Kidney (tissue), 14 donors: ENCODE measurements around the gene KDM3A. TPM values are rescaled to one million over a fixed set of nuclear protein-coding genes. Genes with fewer than 3 reads are reported as not detected.

Source experiments
- DNase-seq, 5 donors: peaks; one replicate each; pipeline ENCODE4 v3.0.0-alpha.2; 2013 to 2020
- FAIRE-seq: peaks from 2 replicates; lab custom pipeline; 2012; peaks lifted over from hg19 to GRCh38; lab: Jason Lieb, UNC
- H3K27ac ChIP-seq, 2 donors: one replicate each; pipeline ENCODE4 v1.7.0; 2013; ENCODE audit warnings: low read depth in 2 of 2, low read length in 2 of 2, inconsistent platforms in 1 of 2
- H3K27me3 ChIP-seq: one replicate; pipeline ENCODE4 v1.7.1; 2013; ENCODE audit warnings: low read length, inconsistent platforms; ENCODE audit not compliant: control insufficient read depth, insufficient read depth
- H3K36me3 ChIP-seq, 3 donors: one replicate each; pipeline versions ENCODE4 v1.7.0 to v1.7.1; 2013; ENCODE audit warnings: low read length in 3 of 3, control low read depth in 1 of 3, inconsistent platforms in 1 of 3; ENCODE audit not compliant: insufficient read depth in 3 of 3, control insufficient read depth in 2 of 3
- H3K4me1 ChIP-seq, 3 donors: one replicate each; pipeline versions ENCODE4 v1.7.0 to v1.7.1; 2013; ENCODE audit warnings: low read length in 3 of 3, inconsistent platforms in 1 of 3, low read depth in 1 of 3; ENCODE audit not compliant: control insufficient read depth in 2 of 3, insufficient read depth in 2 of 3
- H3K4me3 ChIP-seq, 3 donors: one replicate each; pipeline versions ENCODE4 v1.7.0 to v1.8.1; 2013; ENCODE audit warnings: low read length in 3 of 3, control low read depth in 1 of 3, inconsistent platforms in 1 of 3
- H3K9ac ChIP-seq, 3 donors: one replicate each; pipeline versions ENCODE4 v1.7.0 to v1.7.1; 2013; ENCODE audit warnings: low read length in 3 of 3, control low read depth in 1 of 3, inconsistent platforms in 1 of 3
- H3K9me3 ChIP-seq, 3 donors: one replicate each; pipeline versions ENCODE4 v1.7.0 to v1.7.1; 2013; ENCODE audit warnings: low read length in 3 of 3, control low read depth in 1 of 3, inconsistent platforms in 1 of 3; ENCODE audit not compliant: control insufficient read depth in 2 of 3, insufficient read depth in 1 of 3
- CTCF ChIP-seq: IDR thresholded peaks from 3 replicates; pipeline ENCODE4 v1.5.1; 2012; ENCODE audit warnings: mild to moderate bottlenecking, moderate library complexity, borderline replicate concordance; ENCODE audit not compliant: insufficient read depth; ENCODE audit errors: extremely low read depth
- intact Hi-C: fragments of 100-400 bp; cut with DNase I; formaldehyde crosslinking; loops from one replicate; pipeline ENCODE4 v1.11.1; 2022
- polyA plus RNA-seq: library from polyadenylated mRNA; stranded (reverse); fragments of 350-450 nt; fragmentation: Illumina TruSeq; extraction: RNeasy Lipid Tissue Mini Kit (QIAGEN cat#74804); gene quantifications from one replicate; pipeline ENCODE4 v1.2.3, GENCODE V29; 2014; ENCODE audit warnings: low read depth, low replicate concordance; ENCODE audit not compliant: insufficient read depth
- total RNA-seq: library from RNA; stranded (reverse); fragmentation: NEBNext Ultra II Directional; extraction: Animal tissue kit (Norgen Biotek cat#: 25700); gene quantifications from one replicate; pipeline ENCODE4 v1.2.1, GENCODE V29; 2021
- donor health status: control.
- donor health status: control.
- donor health status: control.
- donor health status: control.
- donor health status: control.
- donor health status: DM: yes; HTN: yes; CAD: no.
- donor health status: Normal renal cell carcinoma (clear cell type).

The KDM3A gene
- total and polyA plus RNA-seq, 2 donors from 2014 or later = 10.9 to 43.8 TPM

GRCh38 chr2:86439879-86440630, 1.1 kb upstream of the KDM3A start:
- no peak for TF ChIP-seq CTCF
- DNase-seq (peak in 2 of 5 donors; percentile 3 to 19), FAIRE-seq (no peak)
- H3K27ac ChIP-seq = peak overlapping the region; percentile 93 to 96
- intact Hi-C loops = no loop called here
- peak overlapping the region; percentile 61 to 70 (median 66) for H3K4me3 ChIP-seq
- H3K9ac ChIP-seq = peak overlapping the region in 2 of 3 donors; percentile 37 to 51
- H3K4me1 ChIP-seq = peaks cover 0 to 13% (median 11%) of the 10 kb centered on the region in 3 donors
- peaks cover 0 to 3% (median 2%) of the 10 kb centered on the region in 3 donors for H3K36me3 ChIP-seq
- no peaks in the 10 kb centered on the region for H3K27me3 ChIP-seq
- H3K9me3 ChIP-seq = peaks cover 0 to 16% (median 1%) of the 10 kb centered on the region in 3 donors

GRCh38 chr2:86441392-86441881, 266 bp downstream of the KDM3A start:
- Histone ChIP-seq H3K27ac (peak overlapping the region; percentile 96 to 97), H3K36me3 (peaks cover under 1 to 3% (median 2%) of the 10 kb centered on the region in 3 donors), H3K9me3 (peaks cover 0 to 16% (median 1%) of the 10 kb centered on the region in 3 donors), H3K27me3 (no peaks in the 10 kb centered on the region), H3K4me1 (peaks cover 0 to 19% (median 11%) of the 10 kb centered on the region in 3 donors), H3K9ac (no peak overlapping the region), H3K4me3 (peak overlapping the region; percentile 9 to 61 (median 27))
- no peak for DNase-seq
- no peak for FAIRE-seq
- intact Hi-C loops = no loop called here
- TF ChIP-seq CTCF = no peak

GRCh38 chr2:86441882-86442641, 891 bp downstream of the KDM3A start:
- intact Hi-C loops = no loop called here
- Histone ChIP-seq H3K9ac (peak overlapping the region; percentile 63 to 89 (median 83)), H3K27me3 (no peaks in the 10 kb centered on the region), H3K4me1 (peaks cover 0 to 19% (median 11%) of the 10 kb centered on the region in 3 donors), H3K27ac (peak overlapping the region; percentile 96 to 97), H3K4me3 (peak overlapping the region; percentile 77 to 92 (median 90)), H3K36me3 (peaks cover 2 to 7% (median 3%) of the 10 kb centered on the region in 3 donors), H3K9me3 (peaks cover 0 to 16% (median 1%) of the 10 kb centered on the region in 3 donors)
- FAIRE-seq = no peak
- peak in 4 of 5 donors; percentile 63 to 90 (median 84) for DNase-seq
- TF ChIP-seq CTCF = no peak
